GM12874 (cell line): ENCODE results near the gene ANKDD1A.

ENCODE experiments used
- CTCF ChIP-seq: IDR thresholded peaks from 2 replicates; pipeline ENCODE4 v1.5.1; 2011; ENCODE audit warnings: low read depth, mild to moderate bottlenecking, control low read depth, low read length, moderate library complexity; ENCODE audit not compliant: insufficient read depth

Gene ANKDD1A

GRCh38 chr15:64904189-64904588 lies 7.5 kb upstream of the ANKDD1A start:
- no peak for TF ChIP-seq CTCF

GRCh38 chr15:64905119-64905831 lies 6.4 kb upstream of the ANKDD1A start:
- TF ChIP-seq CTCF, result peak; percentile 92

DNA sequence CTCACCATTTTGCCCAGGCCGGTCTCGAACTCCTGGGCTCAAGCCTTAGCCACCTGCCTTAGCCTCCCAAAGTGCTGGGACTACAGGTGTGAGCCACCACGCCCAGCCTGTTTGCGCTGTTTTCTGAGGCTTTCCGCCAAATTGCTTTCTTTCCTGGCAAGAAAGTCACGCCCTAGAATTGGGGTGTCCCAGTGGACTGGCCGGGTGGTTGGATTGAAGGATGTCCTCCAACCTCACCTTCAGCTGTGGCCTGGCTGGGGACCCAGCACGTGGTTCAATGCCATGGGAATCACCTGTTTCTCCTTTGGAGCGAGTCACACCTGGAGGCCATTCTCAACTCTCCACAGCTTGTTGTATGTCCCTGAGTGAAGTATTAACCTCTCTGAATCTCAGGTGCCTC lies 5.8 kb upstream of the ANKDD1A start:
- TF ChIP-seq CTCF, result no peak

- no peak for TF ChIP-seq CTCF
These were observed 5.3 kb upstream of the ANKDD1A start for GRCh38 chr15:64906402-64906801.

DNA sequence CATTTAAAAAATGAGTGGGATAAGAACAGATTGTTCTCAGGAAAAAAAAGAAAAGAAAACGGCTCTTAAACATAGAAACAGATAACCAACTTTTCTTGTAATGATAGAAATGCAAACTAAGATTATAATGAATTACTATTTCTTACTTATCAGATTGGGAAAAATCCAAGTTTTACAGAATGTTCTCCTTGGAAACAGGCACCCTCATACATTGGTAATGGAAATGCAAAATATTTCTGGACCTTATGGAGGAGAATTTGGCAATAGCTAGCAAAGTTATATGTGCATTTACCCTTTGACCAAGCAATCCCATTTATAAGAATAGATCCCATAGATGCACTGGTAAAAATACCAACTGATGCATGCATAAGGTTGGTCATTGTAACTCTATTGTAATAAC lies 3.7 kb upstream of the ANKDD1A start:
- no peak for TF ChIP-seq CTCF

- TF ChIP-seq CTCF, result no peak
These were observed 2.2 kb upstream of the ANKDD1A start for GRCh38 chr15:64909546-64909945.

DNA sequence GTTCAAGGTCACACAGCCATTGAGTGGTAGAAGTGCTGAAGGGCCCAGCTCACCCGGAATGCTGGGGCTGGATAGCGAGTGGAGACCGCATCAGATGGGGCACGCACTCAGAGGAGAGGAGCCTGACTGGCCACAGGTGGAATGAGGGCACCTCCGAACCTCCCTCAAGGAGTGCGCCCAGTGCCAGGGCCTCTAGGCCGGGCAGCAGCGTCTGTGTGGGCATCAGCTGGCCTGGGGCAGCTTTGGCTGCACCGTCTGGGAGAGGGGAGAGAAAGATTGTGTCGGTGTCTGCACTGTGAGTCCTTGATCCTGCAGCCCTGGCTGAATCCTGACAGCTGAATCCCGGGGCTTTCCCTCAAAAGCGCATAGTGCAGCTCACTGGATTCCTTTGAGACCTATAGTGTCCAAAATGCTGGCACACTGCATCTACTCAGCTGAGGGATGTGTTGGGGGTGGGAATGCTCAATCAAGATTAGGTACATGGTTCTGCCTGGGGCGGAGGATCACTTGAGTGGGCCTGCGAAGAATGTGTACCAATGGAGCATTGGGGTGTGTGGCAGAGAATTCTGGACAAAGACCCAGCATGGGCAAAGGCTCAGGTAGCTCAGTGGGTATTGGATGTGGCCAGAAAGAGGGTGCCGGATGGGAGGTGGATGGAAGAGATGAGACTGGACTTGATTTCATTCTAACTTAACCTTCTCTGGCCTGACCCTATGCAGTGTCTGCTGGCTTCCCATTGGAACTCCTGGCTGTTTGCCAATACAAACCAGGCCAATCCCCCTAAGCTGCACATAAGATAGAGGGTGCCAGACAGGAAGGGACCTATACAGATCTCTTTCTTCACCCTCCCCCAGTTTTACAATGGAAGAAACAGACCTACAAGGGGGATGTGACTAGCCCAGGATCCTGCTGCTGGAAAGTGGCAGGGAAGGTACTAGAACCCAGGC lies 950 bp downstream of the ANKDD1A start:
- TF ChIP-seq CTCF, result no peak
